Endothelial cell of umbilical vein (primary cell): ENCODE results near the gene TNRC6B.

Experiments
- EZH2 ChIP-seq: IDR thresholded peaks from 2 replicates; pipeline ENCODE4 v1.6.1; 2012; ENCODE audit warnings: borderline replicate concordance, low read depth, mild to moderate bottlenecking, moderate library complexity, low read length, inconsistent platforms; ENCODE audit not compliant: severe bottlenecking
- POLR2A ChIP-seq: IDR thresholded peaks from 2 replicates; pipeline ENCODE4 v1.6.1; 2012; ENCODE audit warnings: low read depth, mild to moderate bottlenecking, control low read depth, low read length
- TF ChIP-seq, protein P1 (sequence below): IDR thresholded peaks from 2 replicates; pipeline ENCODE4 v1.6.1; 2011; ENCODE audit not compliant: insufficient read depth, insufficient read length
- TF ChIP-seq, protein P2 (sequence below), 2 donors: IDR thresholded peaks; 1 replicate in 1 of 2; 2 replicates in 1 of 2; pipeline ENCODE4 v1.5.1; 2011; ENCODE audit warnings: low read length in 2 of 2, mild to moderate bottlenecking in 2 of 2, moderate library complexity in 2 of 2, control low read depth in 1 of 2, inconsistent platforms in 1 of 2, low read depth in 1 of 2; ENCODE audit not compliant: insufficient read depth in 1 of 2; ENCODE audit errors: extremely low read depth in 1 of 2

- TF ChIP-seq, protein P1, sequence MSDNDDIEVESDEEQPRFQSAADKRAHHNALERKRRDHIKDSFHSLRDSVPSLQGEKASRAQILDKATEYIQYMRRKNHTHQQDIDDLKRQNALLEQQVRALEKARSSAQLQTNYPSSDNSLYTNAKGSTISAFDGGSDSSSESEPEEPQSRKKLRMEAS, result no peak
- TF ChIP-seq, protein P2, sequence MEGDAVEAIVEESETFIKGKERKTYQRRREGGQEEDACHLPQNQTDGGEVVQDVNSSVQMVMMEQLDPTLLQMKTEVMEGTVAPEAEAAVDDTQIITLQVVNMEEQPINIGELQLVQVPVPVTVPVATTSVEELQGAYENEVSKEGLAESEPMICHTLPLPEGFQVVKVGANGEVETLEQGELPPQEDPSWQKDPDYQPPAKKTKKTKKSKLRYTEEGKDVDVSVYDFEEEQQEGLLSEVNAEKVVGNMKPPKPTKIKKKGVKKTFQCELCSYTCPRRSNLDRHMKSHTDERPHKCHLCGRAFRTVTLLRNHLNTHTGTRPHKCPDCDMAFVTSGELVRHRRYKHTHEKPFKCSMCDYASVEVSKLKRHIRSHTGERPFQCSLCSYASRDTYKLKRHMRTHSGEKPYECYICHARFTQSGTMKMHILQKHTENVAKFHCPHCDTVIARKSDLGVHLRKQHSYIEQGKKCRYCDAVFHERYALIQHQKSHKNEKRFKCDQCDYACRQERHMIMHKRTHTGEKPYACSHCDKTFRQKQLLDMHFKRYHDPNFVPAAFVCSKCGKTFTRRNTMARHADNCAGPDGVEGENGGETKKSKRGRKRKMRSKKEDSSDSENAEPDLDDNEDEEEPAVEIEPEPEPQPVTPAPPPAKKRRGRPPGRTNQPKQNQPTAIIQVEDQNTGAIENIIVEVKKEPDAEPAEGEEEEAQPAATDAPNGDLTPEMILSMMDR (IDR thresholded peaks at IDR 0.05; ENCODE audit: extremely low read depth in 1 of 2, insufficient read depth in 1 of 2, low read depth in 1 of 2, low read length in 2 of 2), result no peak
- TF ChIP-seq POLR2A, result no peak
- TF ChIP-seq EZH2, result no peak
Observed at GRCh38 chr22:40199852-40200251, 22.1 kb downstream of the TNRC6B start.
